Spleen (tissue), 11 donors: ENCODE data around the gene KLHL26. TPM values are rescaled to one million over a fixed set of nuclear protein-coding genes. Genes with fewer than 3 reads are reported as not detected.
A peak's percentile ranks its signal among the peaks of the same experiment; 100 is the strongest.

Source experiments
- DNase-seq: peaks from one replicate; pipeline ENCODE4 v3.0.0-alpha.2; 2020
- H3K27ac ChIP-seq, 8 donors: fragments of 200-600 bp; sonication (generic) in 7 of 8; 1 replicate in 4 of 8; 2 replicates in 4 of 8; pipeline versions ENCODE4 v1.5.0 to v1.8.0; 2016 to 2021; ENCODE audit warnings: inconsistent platforms in 4 of 8, mild to moderate bottlenecking in 4 of 8, moderate library complexity in 1 of 8
- H3K27me3 ChIP-seq, 7 donors: fragments of 200-600 bp; sonication (generic) in 6 of 7; replicated peaks in 1 of 7; 1 replicate in 4 of 7; 2 replicates in 3 of 7; pipeline versions ENCODE4 v1.5.0 to v1.8.0; 2016 to 2021; ENCODE audit warnings: inconsistent platforms in 3 of 7, mild to moderate bottlenecking in 1 of 7
- H3K36me3 ChIP-seq, 6 donors: fragments of 200-600 bp; sonication (generic) in 5 of 6; 1 replicate in 4 of 6; 2 replicates in 2 of 6; pipeline versions ENCODE4 v1.5.0 to v1.8.0; 2016 to 2021; ENCODE audit warnings: inconsistent platforms in 2 of 6
- H3K4me1 ChIP-seq, 6 donors: fragments of 200-600 bp; sonication (generic) in 5 of 6; 1 replicate in 3 of 6; 2 replicates in 3 of 6; pipeline versions ENCODE4 v1.5.0 to v1.8.0; 2016 to 2021; ENCODE audit warnings: inconsistent platforms in 3 of 6
- H3K4me3 ChIP-seq, 8 donors: fragments of 200-600 bp; sonication (generic) in 7 of 8; 1 replicate in 4 of 8; 2 replicates in 4 of 8; pipeline versions ENCODE4 v1.5.0 to v1.8.0; 2016 to 2021; ENCODE audit warnings: inconsistent platforms in 4 of 8, mild to moderate bottlenecking in 4 of 8, moderate library complexity in 2 of 8
- H3K9me3 ChIP-seq, 8 donors: fragments of 200-600 bp; sonication (generic) in 7 of 8; 1 replicate in 4 of 8; 2 replicates in 4 of 8; pipeline versions ENCODE4 v1.5.0 to v1.8.0; 2016 to 2021; ENCODE audit warnings: inconsistent platforms in 4 of 8
- CTCF ChIP-seq, 11 experiments: fragments of 200-600 bp in 7 of 11; fragments of 450-650 bp in 4 of 11; sonication (generic) in 4 of 11; IDR thresholded peaks in 8 of 11; conservative IDR thresholded peaks in 3 of 11; 1 replicate in 7 of 11; 2 replicates in 4 of 11; pipeline versions ENCODE4 v1.4.0 to v1.8.0; 2016 to 2021; ENCODE audit warnings: antibody characterized with exemption in 11 of 11, inconsistent platforms in 4 of 11, mild to moderate bottlenecking in 1 of 11
- POLR2A ChIP-seq, 3 donors: fragments of 450-650 bp; IDR thresholded peaks; one replicate each; pipeline ENCODE4 v1.5.1; 2017; ENCODE audit warnings: antibody characterized with exemption in 3 of 3, mild to moderate bottlenecking in 1 of 3
- POLR2AphosphoS5 ChIP-seq, 3 donors: sonication (generic); formaldehyde crosslinking; IDR thresholded peaks; one replicate each; pipeline ENCODE4 v1.5.1; 2017; ENCODE audit warnings: antibody characterized with exemption in 3 of 3
- WGBS, 5 donors: extraction: QIAGEN DNeasy Blood & Tissue Kit in 3 of 5; methylation state at CpG; one replicate each; pipeline versions ENCODE4 v1.1.5 to v1.1.7; 2013 to 2018; 5-methylcytosine and 5-hydroxymethylcytosine counted together
- intact Hi-C: fragments of 100-400 bp; cut with DNase I; formaldehyde crosslinking; loops from one replicate; pipeline ENCODE4 v1.15.0; 2023; ENCODE audit warnings: low total_unique reads
- polyA plus RNA-seq, 3 donors: library from polyadenylated mRNA; stranded (reverse); fragments of 200-250 nt; gene quantifications; one replicate each; pipeline ENCODE4 v1.2.1, GENCODE V29; 2013
- total RNA-seq, 7 donors: library from RNA; depleted of rRNA in 3 of 7; stranded (reverse); fragments of >200 nt in 3 of 7; fragmentation: NEBNext Ultra II Directional in 4 of 7; extraction: Animal tissue kit (Norgen Biotek cat#: 25700) in 4 of 7; gene quantifications; one replicate each; pipeline versions ENCODE4 v1.1.0 to v1.2.1, GENCODE V29; 2016 to 2021
- donor health status: healthy with polysubstance abuse.
- donor health status: DM: no; HTN: no; CAD: no; lungs with moderate emphysema.
- donor health status: DM: no; HTN: no; CAD: no.
- donor health status: Bipolar disorder and iron deficiency.
- donor health status: healthy.
- donor health status: DM: no; HTN: no; CAD: no.
- donor health status: DM: yes; HTN: yes; CAD: no.

KLHL26 gene
- total and polyA plus RNA-seq, 10 donors = 1.7 to 23.1 (median 7.2) TPM

- peak within 1 kb of the TSS in 1 of 8 donors; percentile 50 for H3K4me3 ChIP-seq
- peaks cover 17 to 63% (median 40%) of the 10 kb centered on the region in 6 donors for H3K4me1 ChIP-seq
- DNase-seq = no peak
- no peak for TF ChIP-seq POLR2AphosphoS5 (IDR thresholded peaks at IDR 0.05)
- no peak for TF ChIP-seq POLR2A (IDR thresholded peaks at IDR 0.05)
- TF ChIP-seq CTCF (IDR thresholded peaks at IDR 0.05 in 8 of 11, conservative IDR thresholded peaks at IDR 0.05 in 3 of 11) = no peak
- H3K27ac ChIP-seq = no peak within 1 kb of the TSS
- no peaks in the 10 kb centered on the region for H3K36me3 ChIP-seq
- 2 to 5% (median 2%) methylated on average over 11 to 113 of the region's 116 CpGs for WGBS, 5 donors
- intact Hi-C loops = no loop called here
- no peaks in the 10 kb centered on the region for H3K9me3 ChIP-seq
- H3K27me3 ChIP-seq = peaks cover 26 to 98% (median 88%) of the 10 kb centered on the region in 7 donors
Measured at GRCh38 chr19:18606281-18607225, 30.3 kb upstream of the KLHL26 start, which contains the start of gene CRLF1. Gene CRLF1, minus strand, starts transcription at chr19:18606799. Its CDS starts 143 bp downstream, at chr19:18606656.

- 1 to 4% (median 3%) methylated on average over 52 to 68 of the region's 68 CpGs for whole genome bisulfite sequencing, 5 donors
- intact Hi-C loops = no loop called here
- H3K4me3 ChIP-seq = peak overlapping the region in 1 of 8 donors; percentile 50
- no peak overlapping the region for H3K27ac ChIP-seq
- no peaks in the 10 kb centered on the region for H3K9me3 ChIP-seq
- no peak for TF ChIP-seq CTCF (IDR thresholded peaks at IDR 0.05 in 8 of 11, conservative IDR thresholded peaks at IDR 0.05 in 3 of 11)
- TF ChIP-seq POLR2AphosphoS5 (IDR thresholded peaks at IDR 0.05) = no peak
- no peak for TF ChIP-seq POLR2A (IDR thresholded peaks at IDR 0.05)
- no peaks in the 10 kb centered on the region for H3K36me3 ChIP-seq
- peaks cover 32 to 98% (median 95%) of the 10 kb centered on the region in 7 donors for H3K27me3 ChIP-seq
- DNase-seq = no peak
- H3K4me1 ChIP-seq = peaks cover 26 to 72% (median 49%) of the 10 kb centered on the region in 6 donors
Measured at GRCh38 chr19:18607226-18608101, 29.4 kb upstream of the KLHL26 start.

- Histone ChIP-seq H3K4me1 (peaks cover 31 to 78% (median 57%) of the 10 kb centered on the region in 6 donors), H3K27ac (no peak overlapping the region), H3K27me3 (peaks cover 32 to 98% (median 95%) of the 10 kb centered on the region in 7 donors), H3K9me3 (no peaks in the 10 kb centered on the region), H3K36me3 (no peaks in the 10 kb centered on the region), H3K4me3 (no peak overlapping the region)
- DNase-seq = no peak
- 14 to 21% (median 15%) methylated on average over 5 of the region's 5 CpGs for WGBS, 5 donors
- intact Hi-C loops = no loop called here
- TF ChIP-seq POLR2A (IDR thresholded peaks at IDR 0.05) (no peak), POLR2AphosphoS5 (IDR thresholded peaks at IDR 0.05) (no peak), CTCF (IDR thresholded peaks at IDR 0.05 in 8 of 11, conservative IDR thresholded peaks at IDR 0.05 in 3 of 11) (no peak)
Measured at GRCh38 chr19:18608102-18608804, 28.6 kb upstream of the KLHL26 start.
